IMR-90 (cell line): ENCODE results near the gene TMEM40. TPM values are rescaled to one million over a fixed set of nuclear protein-coding genes. Genes with fewer than 3 reads are reported as not detected.

ENCODE experiments used
- ATAC-seq: fragments of 200-7000 bp; cut with Tn5 transposase; 2 replicates; pipeline ENCODE4 v1.9.1; 2020; ENCODE audit warnings: low read depth, mild to moderate bottlenecking, moderate library complexity
- BruUV-seq: library from RNA; stranded (reverse); fragments of 400-500 nt; replicated peaks from 2 replicates; lab custom pipeline; 2021; lab: Mats Ljungman, UMichigan
- CTCF ChIA-PET: fragments of 300-600 bp; formaldehyde crosslinking; extraction: SDS; loops from one replicate; lab custom pipeline; 2021; ENCODE audit warnings: antibody characterized with exemption; lab: Yijun Ruan, JAX
- POLR2A ChIA-PET: fragments of 300-600 bp; sonication (Branson Sonifier 250); formaldehyde crosslinking; loops from one replicate; lab custom pipeline; 2022; ENCODE audit warnings: antibody characterized with exemption; ENCODE audit not compliant: unreplicated experiment; lab: Charles Lee
- DNase-seq: peaks from one replicate; pipeline ENCODE4 v3.0.0; 2013
- H2AFZ ChIP-seq: replicated peaks from 2 replicates; pipeline ENCODE3; 2013; ENCODE audit warnings: low read length, mild to moderate bottlenecking; ENCODE audit not compliant: poor library complexity
- H2AK5ac ChIP-seq: 2 replicates; pipeline ENCODE4 v1.6.1; 2013; ENCODE audit warnings: low read depth, low read length, inconsistent platforms
- H2AK9ac ChIP-seq: replicated peaks from 2 replicates; pipeline ENCODE3; 2013; ENCODE audit warnings: mild to moderate bottlenecking, low read depth, low read length, moderate library complexity; ENCODE audit not compliant: poor library complexity
- H2BK120ac ChIP-seq: 2 replicates; pipeline ENCODE4 v1.6.1; 2013; ENCODE audit warnings: low read depth, low read length, inconsistent platforms
- H2BK15ac ChIP-seq: 3 replicates; pipeline ENCODE4 v1.6.1; 2013; ENCODE audit warnings: low read depth, low read length, inconsistent platforms
- H2BK20ac ChIP-seq: 2 replicates; pipeline ENCODE4 v1.6.1; 2013; ENCODE audit warnings: low read depth, mild to moderate bottlenecking, inconsistent platforms, low read length, moderate library complexity
- H2BK5ac ChIP-seq: 2 replicates; pipeline ENCODE4 v1.6.1; 2013; ENCODE audit warnings: mild to moderate bottlenecking, low read depth, low read length, inconsistent platforms; ENCODE audit not compliant: poor library complexity, severe bottlenecking
- H3K14ac ChIP-seq: replicated peaks from 2 replicates; pipeline ENCODE4 v1.6.1; 2013; ENCODE audit warnings: low read depth, low read length, inconsistent platforms
- H3K18ac ChIP-seq: 2 replicates; pipeline ENCODE4 v1.6.1; 2013; ENCODE audit warnings: low read depth, low read length, control low read depth
- H3K23ac ChIP-seq: 2 replicates; pipeline ENCODE4 v1.6.1; 2013; ENCODE audit warnings: low read depth, low read length, inconsistent platforms
- H3K27ac ChIP-seq: 2 replicates; pipeline ENCODE4 v1.5.1; 2013; ENCODE audit warnings: mild to moderate bottlenecking, control low read depth, low read length; ENCODE audit not compliant: insufficient read depth
- H3K27me3 ChIP-seq: 2 replicates; pipeline ENCODE4 v1.6.1; 2013; ENCODE audit warnings: low read length; ENCODE audit not compliant: control insufficient read depth, insufficient read depth
- H3K36me3 ChIP-seq: 2 replicates; pipeline ENCODE4 v1.6.1; 2013; ENCODE audit warnings: low read length, mixed read lengths; ENCODE audit not compliant: control insufficient read depth, insufficient read depth
- H3K4ac ChIP-seq: 2 replicates; pipeline ENCODE4 v1.6.1; 2013; ENCODE audit warnings: low read depth, low read length, inconsistent platforms
- H3K4me1 ChIP-seq: 2 replicates; pipeline ENCODE4 v1.6.1; 2013; ENCODE audit warnings: low read length, mixed read lengths; ENCODE audit not compliant: control insufficient read depth, insufficient read depth
- H3K4me2 ChIP-seq: 2 replicates; pipeline ENCODE4 v1.6.1; 2013; ENCODE audit warnings: low read depth, mild to moderate bottlenecking, control low read depth, low read length, moderate library complexity
- H3K4me3 ChIP-seq: 2 replicates; pipeline ENCODE4 v1.5.1; 2013; ENCODE audit warnings: low read depth, mild to moderate bottlenecking, control low read depth, low read length, moderate library complexity; ENCODE audit not compliant: insufficient read depth
- H3K56ac ChIP-seq: 2 replicates; pipeline ENCODE4 v1.6.1; 2013; ENCODE audit warnings: low read length, inconsistent platforms; ENCODE audit not compliant: insufficient read depth; ENCODE audit errors: extremely low read depth
- H3K79me1 ChIP-seq, 2 experiments: 2 replicates each; pipeline ENCODE4 v1.6.1; 2013; ENCODE audit warnings: low read length in 2 of 2, inconsistent platforms in 1 of 2, low read depth in 1 of 2
- H3K9ac ChIP-seq: 2 replicates; pipeline ENCODE4 v1.6.1; 2013; ENCODE audit warnings: low read depth, low read length, control low read depth
- H3K9me1 ChIP-seq: 2 replicates; pipeline ENCODE4 v1.6.1; 2013; ENCODE audit warnings: low read length, inconsistent platforms; ENCODE audit not compliant: insufficient read depth
- H3K9me3 ChIP-seq: 2 replicates; pipeline ENCODE4 v1.6.1; 2013; ENCODE audit warnings: low read length; ENCODE audit not compliant: control insufficient read depth, insufficient read depth
- H4K20me1 ChIP-seq: 2 replicates; pipeline ENCODE4 v1.6.1; 2013; ENCODE audit warnings: low read length, inconsistent platforms; ENCODE audit not compliant: insufficient read depth
- H4K5ac ChIP-seq: 2 replicates; pipeline ENCODE4 v1.6.1; 2013; ENCODE audit warnings: mild to moderate bottlenecking, low read depth, low read length, control low read depth
- H4K8ac ChIP-seq, 2 experiments: 2 replicates each; pipeline ENCODE4 v1.6.1; 2013; ENCODE audit warnings: low read depth in 2 of 2, low read length in 2 of 2, control low read depth in 1 of 2, inconsistent platforms in 1 of 2
- H4K91ac ChIP-seq: 2 replicates; pipeline ENCODE4 v1.6.1; 2013; ENCODE audit warnings: low read depth, low read length, inconsistent platforms; ENCODE audit not compliant: insufficient read depth
- BHLHE40 ChIP-seq: fragments of 150-350 bp; IDR thresholded peaks from 2 replicates; pipeline ENCODE4 v1.6.1; 2016; ENCODE audit warnings: mild to moderate bottlenecking, low read depth, low read length
- CEBPB ChIP-seq: IDR thresholded peaks from 2 replicates; pipeline ENCODE4 v1.6.1; 2012; ENCODE audit warnings: low read depth, low read length, improper control_type of control experiment
- CTCF ChIP-seq: conservative IDR thresholded peaks from 2 replicates; pipeline ENCODE4 v1.5.1; 2012; ENCODE audit warnings: mild to moderate bottlenecking, low read depth, low read length, improper control_type of control experiment
- ELK1 ChIP-seq: fragments of 150-350 bp; IDR thresholded peaks from 2 replicates; pipeline ENCODE4 v1.6.1; 2016; ENCODE audit warnings: low read depth, mild to moderate bottlenecking, low read length, moderate library complexity, borderline replicate concordance
- FOS ChIP-seq: fragments of 150-350 bp; IDR thresholded peaks from 2 replicates; pipeline ENCODE4 v1.6.1; 2016; ENCODE audit warnings: low read depth, low read length
- MAFK ChIP-seq: IDR thresholded peaks from 2 replicates; pipeline ENCODE4 v1.6.1; 2012; ENCODE audit warnings: low read depth, low read length, improper control_type of control experiment
- MAZ ChIP-seq: IDR thresholded peaks from 2 replicates; pipeline ENCODE4 v1.6.1; 2012; ENCODE audit warnings: low read depth, mild to moderate bottlenecking, low read length, improper control_type of control experiment, moderate library complexity, borderline replicate concordance
- MXI1 ChIP-seq: IDR thresholded peaks from 2 replicates; pipeline ENCODE4 v1.6.1; 2012; ENCODE audit warnings: low read depth, mild to moderate bottlenecking, low read length, moderate library complexity, borderline replicate concordance
- NFE2L2 ChIP-seq: fragments of 150-350 bp; IDR thresholded peaks from 2 replicates; pipeline ENCODE4 v1.6.1; 2016; ENCODE audit warnings: low read depth, mild to moderate bottlenecking, low read length
- POLR2A ChIP-seq: IDR thresholded peaks from 2 replicates; pipeline ENCODE4 v1.6.1; 2012; ENCODE audit warnings: mild to moderate bottlenecking, low read depth, low read length
- RAD21 ChIP-seq: IDR thresholded peaks from 2 replicates; pipeline ENCODE4 v1.6.1; 2012; ENCODE audit warnings: low read length, improper control_type of control experiment
- RCOR1 ChIP-seq: IDR thresholded peaks from 2 replicates; pipeline ENCODE4 v1.6.1; 2012; ENCODE audit warnings: mild to moderate bottlenecking, low read length, improper control_type of control experiment; ENCODE audit not compliant: insufficient replicate concordance
- RFX5 ChIP-seq: IDR thresholded peaks from 2 replicates; pipeline ENCODE4 v1.8.0; 2012; ENCODE audit warnings: low read depth, mild to moderate bottlenecking, low read length, moderate library complexity
- SMC3 ChIP-seq: fragments of 150-350 bp; IDR thresholded peaks from 2 replicates; pipeline ENCODE4 v1.6.1; 2016; ENCODE audit warnings: low read depth, mild to moderate bottlenecking, antibody characterized with exemption, low read length, moderate library complexity
- USF2 ChIP-seq: fragments of 150-350 bp; IDR thresholded peaks from 2 replicates; pipeline ENCODE4 v1.6.1; 2017; ENCODE audit warnings: mild to moderate bottlenecking, antibody characterized with exemption, low read length, low read depth
- WGBS, 2 experiments: methylation state at CpG; one replicate each; pipeline versions ENCODE4 v1.1.5 to v1.1.7; 2013; ENCODE audit warnings: missing lambda C conversion rate in 2 of 2; ENCODE audit not compliant: insufficient read length in 1 of 2; ENCODE audit errors: extremely low coverage in 2 of 2; 5-methylcytosine and 5-hydroxymethylcytosine counted together
- dilution Hi-C: fragments of 300-500 bp; cut with HindIII; formaldehyde crosslinking; loops from one replicate; pipeline ENCODE4 v1.14.3; 2018; ENCODE audit warnings: low sequenced_read_pairs; ENCODE audit not compliant: unreplicated experiment
- in situ Hi-C: fragments of 300-500 bp; cut with MboI; formaldehyde crosslinking; loops from 3 replicates; pipeline ENCODE4 v1.14.3; 2019; ENCODE audit warnings: low sequenced_read_pairs, inconsistent platforms, mixed read lengths
- intact Hi-C: fragments of 100-400 bp; cut with micrococcal nuclease; formaldehyde crosslinking; loops from 2 replicates; pipeline ENCODE4 v1.10.0; 2022
- polyA plus RNA-seq, 3 experiments: library from polyadenylated mRNA; depleted of rRNA; stranded (reverse); fragments of >200 nt; gene quantifications; 2 replicates each; pipeline ENCODE4 v1.2.3, GENCODE V29; 2012; ENCODE audit warnings: low replicate concordance in 1 of 3
- total RNA-seq: library from RNA; depleted of rRNA; stranded (reverse); fragments of >200 nt; gene quantifications from 2 replicates; pipeline ENCODE4 v1.2.3, GENCODE V29; 2012

The TMEM40 gene
- total and polyA plus RNA-seq, 2 of the 4 experiments (the other 2 are of a cell fraction), result 0.27 TPM; not detected in 1

GRCh38 chr3:12780751-12781150 lies 21.7 kb upstream of the TMEM40 start:
- no CpG with 5 or more reads among the region's 4 CpGs for WGBS, 2 experiments
- Histone ChIP-seq H2BK20ac (no peak overlapping the region), H3K18ac (peak overlapping the region; percentile 73; the same call in 1 of the 2 replicates), H3K9me3 (no peaks in the 10 kb centered on the region), H3K23ac (no peak overlapping the region), H2BK15ac (no peak overlapping the region), H3K27me3 (peaks cover 3% of the 10 kb centered on the region), H2AFZ (no peak overlapping the region), H2AK9ac (no peak overlapping the region), H4K20me1 (no peaks in the 10 kb centered on the region), H3K9me1 (no peaks in the 10 kb centered on the region), H3K27ac (peak overlapping the region; percentile 45; the same call in 1 of the 2 replicates), H3K4me3 (no peak overlapping the region), H4K5ac (no peak overlapping the region), H3K14ac (no peak overlapping the region), H3K36me3 (no peaks in the 10 kb centered on the region), H2AK5ac (no peak overlapping the region), H4K91ac (no peak overlapping the region), H3K56ac (no peak overlapping the region), H4K8ac (no peak overlapping the region), H3K4me1 (peaks cover 5% of the 10 kb centered on the region; the same call in 1 of the 2 replicates), H3K79me1 (no peaks in the 10 kb centered on the region), H3K4ac (no peak overlapping the region), H2BK5ac (peak overlapping the region; percentile 76), H3K9ac (peak overlapping the region; percentile 14; the same call in 1 of the 2 replicates), H3K4me2 (peak overlapping the region; percentile 46; the same call in 1 of the 2 replicates), H2BK120ac (no peak overlapping the region)
- peak; percentile 84 for ATAC-seq
- CTCF ChIA-PET, result interaction anchor here (0.6 to 1.0 kb wide), 2 partner anchors 14 to 61 kb away, joined by 3 to 4 read pairs; partner anchors contain the start of gene RPL32
- TF ChIP-seq CEBPB (no peak), ELK1 (no peak), POLR2A (no peak), CTCF (no peak), RFX5 (no peak), BHLHE40 (no peak), FOS (no peak), USF2 (no peak), NFE2L2 (no peak), MXI1 (no peak), RAD21 (no peak), RCOR1 (no peak), MAFK (no peak), SMC3 (no peak), MAZ (no peak)
- intact Hi-C loops (no loop called here), in situ Hi-C loops (no loop called here), dilution Hi-C loops (no loop called here)
- POLR2A ChIA-PET, result interaction anchor here (0.5 kb wide), 1 partner anchor 20 kb away, joined by 6 read pairs; no protein-coding TSS in a partner anchor
- BruUV-seq, result no TSS peak
- peak; percentile 77 for DNase-seq
